Astrocyte of the spinal cord (primary cell): ENCODE data around the gene CRTAC1.

Experiments
- DNase-seq: peaks from one replicate; pipeline ENCODE4 v3.0.0; 2011; ENCODE audit warnings: low read depth, low spot score
- H3K4me3 ChIP-seq: 2 replicates; pipeline ENCODE4 v1.5.1; 2011; ENCODE audit warnings: low read depth, mild to moderate bottlenecking, low read length, moderate library complexity
- in situ Hi-C: cut with HindIII; loops from 2 replicates; pipeline ENCODE4 v1.10.0; 2017; ENCODE audit warnings: low sequenced_read_pairs
- TF ChIP-seq, protein P1 (sequence below): IDR thresholded peaks from 2 replicates; pipeline ENCODE4 v1.5.1; 2012; ENCODE audit warnings: low read depth, mild to moderate bottlenecking, low read length, inconsistent platforms

CRTAC1 gene

DNA sequence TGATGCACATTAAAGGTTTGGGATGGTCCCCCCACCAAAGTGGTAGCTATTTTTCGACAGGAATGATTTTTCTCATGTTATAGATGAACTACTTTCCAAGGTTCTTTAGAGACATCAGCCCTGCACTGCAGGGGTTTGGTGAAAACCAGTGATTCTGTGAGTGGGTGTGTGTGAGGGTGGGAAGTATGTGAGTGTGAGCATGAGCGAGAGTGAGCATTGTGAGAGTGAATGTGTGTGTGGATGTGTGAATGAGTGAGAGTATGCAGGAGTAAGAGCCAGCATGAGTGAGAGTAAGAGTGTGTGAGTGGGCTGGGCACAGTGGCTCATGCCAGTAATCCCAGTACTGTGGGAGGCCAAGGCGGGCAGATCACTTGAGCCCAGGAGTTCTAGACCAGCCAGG is 105.7 kb downstream of the CRTAC1 start:
- DNase-seq: no peak
- in situ Hi-C loops: no loop called here
- H3K4me3 ChIP-seq: no peak overlapping the region
- TF ChIP-seq, protein P1, sequence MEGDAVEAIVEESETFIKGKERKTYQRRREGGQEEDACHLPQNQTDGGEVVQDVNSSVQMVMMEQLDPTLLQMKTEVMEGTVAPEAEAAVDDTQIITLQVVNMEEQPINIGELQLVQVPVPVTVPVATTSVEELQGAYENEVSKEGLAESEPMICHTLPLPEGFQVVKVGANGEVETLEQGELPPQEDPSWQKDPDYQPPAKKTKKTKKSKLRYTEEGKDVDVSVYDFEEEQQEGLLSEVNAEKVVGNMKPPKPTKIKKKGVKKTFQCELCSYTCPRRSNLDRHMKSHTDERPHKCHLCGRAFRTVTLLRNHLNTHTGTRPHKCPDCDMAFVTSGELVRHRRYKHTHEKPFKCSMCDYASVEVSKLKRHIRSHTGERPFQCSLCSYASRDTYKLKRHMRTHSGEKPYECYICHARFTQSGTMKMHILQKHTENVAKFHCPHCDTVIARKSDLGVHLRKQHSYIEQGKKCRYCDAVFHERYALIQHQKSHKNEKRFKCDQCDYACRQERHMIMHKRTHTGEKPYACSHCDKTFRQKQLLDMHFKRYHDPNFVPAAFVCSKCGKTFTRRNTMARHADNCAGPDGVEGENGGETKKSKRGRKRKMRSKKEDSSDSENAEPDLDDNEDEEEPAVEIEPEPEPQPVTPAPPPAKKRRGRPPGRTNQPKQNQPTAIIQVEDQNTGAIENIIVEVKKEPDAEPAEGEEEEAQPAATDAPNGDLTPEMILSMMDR: no peak

- no peak for DNase-seq
- H3K4me3 ChIP-seq: no peak overlapping the region
- in situ Hi-C loops: no loop called here
- TF ChIP-seq, protein P1: no peak
Measured at GRCh38 chr10:97923476-97923875, 106.9 kb downstream of the CRTAC1 start.

- DNase-seq: no peak
- no peak overlapping the region for H3K4me3 ChIP-seq
- in situ Hi-C loops: no loop called here
Measured at GRCh38 chr10:97923057-97923456, 107.4 kb downstream of the CRTAC1 start.

DNA sequence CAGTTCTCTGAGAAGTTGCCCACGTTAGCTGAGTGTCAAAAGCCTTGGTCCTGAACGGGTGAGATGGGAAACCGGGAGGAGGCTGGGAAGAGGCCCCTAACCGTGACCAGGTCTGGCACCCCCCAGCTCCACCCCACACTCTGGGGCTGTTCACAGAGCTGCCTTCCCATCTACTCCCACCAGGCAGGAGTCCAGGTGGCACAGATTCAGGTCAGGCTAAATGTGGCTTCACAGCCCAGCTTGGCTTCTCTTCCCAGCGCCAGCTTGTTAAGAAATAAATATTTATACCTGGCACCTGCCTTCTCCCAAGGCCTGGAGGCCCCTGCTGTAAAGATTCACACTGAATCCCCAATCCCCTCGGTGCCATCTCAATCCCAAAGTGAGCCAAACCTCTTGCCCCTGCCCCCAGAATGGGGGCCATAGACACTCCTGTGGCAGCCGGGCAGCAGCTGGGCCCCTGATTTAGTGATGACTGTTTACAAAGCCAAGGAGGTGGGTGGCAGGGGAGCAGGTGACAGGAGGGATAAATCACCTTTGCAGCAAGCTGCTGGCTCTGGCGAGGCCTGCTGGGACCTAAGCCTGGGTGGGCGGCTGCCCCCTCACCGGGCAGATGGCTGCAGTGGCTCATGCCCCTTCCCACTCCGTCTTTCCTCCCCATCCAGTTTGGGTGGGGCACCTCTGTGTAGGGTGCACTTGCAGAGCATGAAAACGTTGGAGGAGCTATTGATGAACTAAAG is 108.2 kb downstream of the CRTAC1 start:
- H3K4me3 ChIP-seq: no peak overlapping the region
- DNase-seq: no peak
- in situ Hi-C loops: no loop called here
- TF ChIP-seq, protein P1: no peak

More at GRCh38 chr10:97923057-97923456, 107.4 kb downstream of the CRTAC1 start:
- TF ChIP-seq, protein P1: no peak

GRCh38 chr10:97921581-97922021 is 108.8 kb downstream of the CRTAC1 start:
- TF ChIP-seq, protein P1: no peak
- in situ Hi-C loops: no loop called here
- DNase-seq: no peak
- no peak overlapping the region for H3K4me3 ChIP-seq

DNA sequence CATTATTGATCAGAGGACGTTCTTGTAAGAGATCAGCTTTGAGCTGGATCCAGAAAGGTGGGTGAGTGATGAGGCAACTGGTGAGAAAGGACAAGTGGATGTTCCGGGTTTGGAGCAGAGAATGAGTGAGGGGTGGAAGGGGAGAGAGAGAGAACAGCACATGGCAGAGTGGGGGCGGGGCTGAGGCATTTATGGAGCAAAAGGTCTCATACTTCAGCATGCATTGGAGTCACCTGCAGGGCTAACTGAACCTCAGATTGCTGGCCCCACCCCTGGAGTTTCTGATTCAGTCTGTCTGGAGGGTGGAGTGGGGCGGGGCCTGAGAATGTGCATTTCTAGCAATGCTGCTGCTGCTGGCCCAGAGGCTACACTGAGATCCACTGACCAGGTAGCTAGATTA is 109.6 kb downstream of the CRTAC1 start:
- in situ Hi-C loops: no loop called here
- TF ChIP-seq, protein P1: no peak
- H3K4me3 ChIP-seq: no peak overlapping the region
- DNase-seq: no peak
